Peyer's patch (tissue), 4 donors: Measurements from ENCODE around the gene MAD1L1.

Experiments used
- POLR2A ChIP-seq, 2 donors: fragments of 450-650 bp; IDR thresholded peaks; one replicate each; pipeline ENCODE4 v1.5.1; 2017; ENCODE audit warnings: antibody characterized with exemption in 2 of 2, mild to moderate bottlenecking in 2 of 2, moderate library complexity in 2 of 2
- TF ChIP-seq, protein P1 (sequence below), 6 experiments: fragments of 450-650 bp in 4 of 6; fragments of 200-600 bp in 2 of 6; sonication (generic) in 1 of 6; IDR thresholded peaks; one replicate each; pipeline ENCODE4 v1.5.1; 2017 to 2019; ENCODE audit warnings: antibody characterized with exemption in 6 of 6, mild to moderate bottlenecking in 3 of 6, moderate library complexity in 1 of 6

GRCh38 chr7:2115760-2116447, 116.8 kb downstream of the MAD1L1 start:
- TF ChIP-seq, protein P1, sequence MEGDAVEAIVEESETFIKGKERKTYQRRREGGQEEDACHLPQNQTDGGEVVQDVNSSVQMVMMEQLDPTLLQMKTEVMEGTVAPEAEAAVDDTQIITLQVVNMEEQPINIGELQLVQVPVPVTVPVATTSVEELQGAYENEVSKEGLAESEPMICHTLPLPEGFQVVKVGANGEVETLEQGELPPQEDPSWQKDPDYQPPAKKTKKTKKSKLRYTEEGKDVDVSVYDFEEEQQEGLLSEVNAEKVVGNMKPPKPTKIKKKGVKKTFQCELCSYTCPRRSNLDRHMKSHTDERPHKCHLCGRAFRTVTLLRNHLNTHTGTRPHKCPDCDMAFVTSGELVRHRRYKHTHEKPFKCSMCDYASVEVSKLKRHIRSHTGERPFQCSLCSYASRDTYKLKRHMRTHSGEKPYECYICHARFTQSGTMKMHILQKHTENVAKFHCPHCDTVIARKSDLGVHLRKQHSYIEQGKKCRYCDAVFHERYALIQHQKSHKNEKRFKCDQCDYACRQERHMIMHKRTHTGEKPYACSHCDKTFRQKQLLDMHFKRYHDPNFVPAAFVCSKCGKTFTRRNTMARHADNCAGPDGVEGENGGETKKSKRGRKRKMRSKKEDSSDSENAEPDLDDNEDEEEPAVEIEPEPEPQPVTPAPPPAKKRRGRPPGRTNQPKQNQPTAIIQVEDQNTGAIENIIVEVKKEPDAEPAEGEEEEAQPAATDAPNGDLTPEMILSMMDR (IDR thresholded peaks at IDR 0.05): no peak
- no peak for TF ChIP-seq POLR2A (IDR thresholded peaks at IDR 0.05)
